Suprapubic skin (tissue), 4 donors: ENCODE measurements around the gene CSTPP1. TPM values are rescaled to one million over a fixed set of nuclear protein-coding genes. Genes with fewer than 3 reads are reported as not detected.

Experiments
- DNase-seq, 2 donors: peaks; one replicate each; pipeline ENCODE4 v3.0.0-alpha.2; 2019; ENCODE audit warnings: low spot score in 2 of 2
- H3K27ac ChIP-seq: fragments of 200-600 bp; sonication (generic); one replicate; pipeline ENCODE4 v1.5.1; 2019
- H3K27me3 ChIP-seq: fragments of 200-600 bp; sonication (generic); one replicate; pipeline ENCODE4 v1.5.1; 2019
- H3K36me3 ChIP-seq: fragments of 200-600 bp; sonication (generic); one replicate; pipeline ENCODE4 v1.5.1; 2019
- H3K4me1 ChIP-seq: fragments of 200-600 bp; sonication (generic); one replicate; pipeline ENCODE4 v1.5.1; 2019
- H3K4me3 ChIP-seq: fragments of 200-600 bp; sonication (generic); one replicate; pipeline ENCODE4 v1.5.1; 2019; ENCODE audit warnings: mild to moderate bottlenecking
- H3K9me3 ChIP-seq: fragments of 200-600 bp; sonication (generic); one replicate; pipeline ENCODE4 v1.5.1; 2019
- EP300 ChIP-seq: sonication (generic); formaldehyde crosslinking; IDR thresholded peaks from one replicate; pipeline ENCODE4 v1.6.1; 2017; ENCODE audit warnings: antibody characterized with exemption
- POLR2A ChIP-seq, 2 donors: fragments of 450-650 bp; IDR thresholded peaks; one replicate each; pipeline ENCODE4 v1.6.1; 2017; ENCODE audit warnings: antibody characterized with exemption in 2 of 2, mild to moderate bottlenecking in 2 of 2, moderate library complexity in 2 of 2
- POLR2AphosphoS5 ChIP-seq, 3 donors: sonication (generic); formaldehyde crosslinking; IDR thresholded peaks; one replicate each; pipeline ENCODE4 v1.6.1; 2017; ENCODE audit warnings: antibody characterized with exemption in 3 of 3
- WGBS: methylation state at CpG from one replicate; pipeline ENCODE4 v1.1.5; 2018; 5-methylcytosine and 5-hydroxymethylcytosine counted together
- total RNA-seq, 4 donors: library from RNA; depleted of rRNA; stranded (reverse); fragments of >200 nt; gene quantifications; one replicate each; pipeline ENCODE4 v1.1.0, GENCODE V29; 2016
- TF ChIP-seq, protein P1 (sequence below), 2 donors: fragments of 200-600 bp in 1 of 2; fragments of 450-650 bp in 1 of 2; sonication (generic) in 1 of 2; IDR thresholded peaks; one replicate each; pipeline ENCODE4 v1.5.1; 2016 to 2019; ENCODE audit warnings: antibody characterized with exemption in 2 of 2, mild to moderate bottlenecking in 1 of 2, moderate library complexity in 1 of 2

CSTPP1 gene
- total RNA-seq, 4 donors from 2014 or later, result 34.9 to 117 (median 48.1) TPM

DNA sequence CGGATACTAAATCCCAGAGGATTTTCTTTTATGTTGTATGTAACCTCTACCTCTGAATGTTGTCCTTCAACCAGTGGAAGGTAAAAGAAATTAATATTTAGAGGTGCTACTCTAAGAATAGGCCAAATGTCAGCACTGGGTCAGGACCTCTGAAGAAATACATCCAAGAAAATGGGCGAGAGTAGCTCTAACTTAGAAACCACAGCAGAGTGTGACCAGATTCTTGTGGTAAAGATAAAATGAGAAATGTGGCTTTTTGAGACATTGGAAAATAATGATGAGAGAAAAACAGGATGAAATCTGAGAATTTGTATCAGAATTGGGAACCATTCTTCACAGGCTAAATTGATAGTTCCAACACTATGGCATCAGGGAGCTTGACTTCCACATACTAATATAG is 63.5 kb downstream of the CSTPP1 start:
- H3K9me3 ChIP-seq, result no peaks in the 10 kb centered on the region
- H3K27ac ChIP-seq, result no peak overlapping the region
- DNase-seq, result no peak
- H3K4me3 ChIP-seq, result no peak overlapping the region
- H3K4me1 ChIP-seq, result peaks cover 28% of the 10 kb centered on the region
- no peaks in the 10 kb centered on the region for H3K27me3 ChIP-seq
- TF ChIP-seq, protein P1, sequence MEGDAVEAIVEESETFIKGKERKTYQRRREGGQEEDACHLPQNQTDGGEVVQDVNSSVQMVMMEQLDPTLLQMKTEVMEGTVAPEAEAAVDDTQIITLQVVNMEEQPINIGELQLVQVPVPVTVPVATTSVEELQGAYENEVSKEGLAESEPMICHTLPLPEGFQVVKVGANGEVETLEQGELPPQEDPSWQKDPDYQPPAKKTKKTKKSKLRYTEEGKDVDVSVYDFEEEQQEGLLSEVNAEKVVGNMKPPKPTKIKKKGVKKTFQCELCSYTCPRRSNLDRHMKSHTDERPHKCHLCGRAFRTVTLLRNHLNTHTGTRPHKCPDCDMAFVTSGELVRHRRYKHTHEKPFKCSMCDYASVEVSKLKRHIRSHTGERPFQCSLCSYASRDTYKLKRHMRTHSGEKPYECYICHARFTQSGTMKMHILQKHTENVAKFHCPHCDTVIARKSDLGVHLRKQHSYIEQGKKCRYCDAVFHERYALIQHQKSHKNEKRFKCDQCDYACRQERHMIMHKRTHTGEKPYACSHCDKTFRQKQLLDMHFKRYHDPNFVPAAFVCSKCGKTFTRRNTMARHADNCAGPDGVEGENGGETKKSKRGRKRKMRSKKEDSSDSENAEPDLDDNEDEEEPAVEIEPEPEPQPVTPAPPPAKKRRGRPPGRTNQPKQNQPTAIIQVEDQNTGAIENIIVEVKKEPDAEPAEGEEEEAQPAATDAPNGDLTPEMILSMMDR (IDR thresholded peaks at IDR 0.05), result no peak
- TF ChIP-seq POLR2A (IDR thresholded peaks at IDR 0.05), result no peak
- TF ChIP-seq EP300, result no peak
- TF ChIP-seq POLR2AphosphoS5 (IDR thresholded peaks at IDR 0.05), result no peak
- WGBS, result 91% methylated on average over 2 of the region's 2 CpGs
- no peaks in the 10 kb centered on the region for H3K36me3 ChIP-seq

DNA sequence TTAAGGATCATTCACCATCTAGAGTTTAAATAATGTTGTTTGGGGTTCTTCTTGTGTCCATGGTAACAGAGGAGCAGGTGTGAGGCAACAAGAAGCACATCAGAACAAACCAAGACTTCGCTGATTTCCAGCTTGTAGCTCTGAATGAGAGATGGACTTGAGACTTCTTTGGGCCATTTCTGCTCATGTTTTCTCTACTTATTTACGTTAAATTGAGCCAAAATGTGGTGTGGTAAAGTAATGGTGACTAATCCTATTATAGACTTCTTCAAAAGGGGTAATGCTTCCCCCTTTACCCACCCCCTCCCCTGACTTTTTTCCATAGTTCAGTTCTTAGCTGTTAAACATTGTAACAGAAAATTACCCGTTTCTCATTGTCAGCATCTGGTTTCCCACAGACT is 65.2 kb downstream of the CSTPP1 start:
- Histone ChIP-seq H3K27me3 (no peaks in the 10 kb centered on the region), H3K4me3 (no peak overlapping the region), H3K27ac (no peak overlapping the region), H3K4me1 (peaks cover 33% of the 10 kb centered on the region), H3K36me3 (no peaks in the 10 kb centered on the region), H3K9me3 (no peaks in the 10 kb centered on the region)
- 75% methylated on average over 3 of the region's 3 CpGs for WGBS
- TF ChIP-seq EP300 (no peak), POLR2AphosphoS5 (IDR thresholded peaks at IDR 0.05) (no peak), POLR2A (IDR thresholded peaks at IDR 0.05) (no peak)
- TF ChIP-seq, protein P1 (IDR thresholded peaks at IDR 0.05), result no peak
- no peak for DNase-seq

DNA sequence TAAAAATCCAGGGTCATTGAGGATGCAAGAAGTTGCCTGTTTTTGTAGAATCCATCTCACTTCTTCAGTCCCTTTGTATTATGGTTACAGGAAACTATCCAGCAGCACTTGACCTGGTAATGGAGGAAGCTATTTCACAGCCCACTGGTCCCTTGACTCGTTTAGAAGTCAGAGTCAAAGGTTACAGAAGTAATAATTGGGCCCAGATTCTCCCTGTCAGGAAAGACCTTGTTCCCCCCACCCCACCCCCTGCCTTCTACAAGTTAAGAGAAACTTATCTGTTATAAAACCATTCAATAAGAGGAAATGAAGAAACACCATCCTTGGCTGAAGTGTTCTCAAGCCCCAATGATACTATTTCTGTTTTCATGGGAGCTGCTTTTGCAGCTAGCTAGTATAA is 65.8 kb downstream of the CSTPP1 start:
- no peak for TF ChIP-seq POLR2A (IDR thresholded peaks at IDR 0.05)
- no peak for TF ChIP-seq EP300
- no peak for TF ChIP-seq POLR2AphosphoS5 (IDR thresholded peaks at IDR 0.05)
- TF ChIP-seq, protein P1 (IDR thresholded peaks at IDR 0.05), result no peak
- no peaks in the 10 kb centered on the region for H3K9me3 ChIP-seq
- peak overlapping the region; percentile 55 for H3K27ac ChIP-seq
- WGBS, result 36% methylated on average over 1 of the region's 1 CpG
- DNase-seq, result no peak
- H3K27me3 ChIP-seq, result no peaks in the 10 kb centered on the region
- no peaks in the 10 kb centered on the region for H3K36me3 ChIP-seq
- H3K4me1 ChIP-seq, result peaks cover 33% of the 10 kb centered on the region
- no peak overlapping the region for H3K4me3 ChIP-seq

- no peak for DNase-seq
- no peak overlapping the region for H3K4me3 ChIP-seq
- H3K27me3 ChIP-seq, result no peaks in the 10 kb centered on the region
- H3K36me3 ChIP-seq, result no peaks in the 10 kb centered on the region
- H3K4me1 ChIP-seq, result peaks cover 33% of the 10 kb centered on the region
- H3K27ac ChIP-seq, result peak overlapping the region; percentile 55
- WGBS, result 36% methylated on average over 3 of the region's 3 CpGs
- H3K9me3 ChIP-seq, result no peaks in the 10 kb centered on the region
- TF ChIP-seq EP300 (no peak), POLR2A (IDR thresholded peaks at IDR 0.05) (no peak)
Measured at GRCh38 chr11:47003180-47003877, 66.8 kb downstream of the CSTPP1 start.

- DNase-seq, result peak; percentile 81 to 83
- Histone ChIP-seq H3K36me3 (no peaks in the 10 kb centered on the region), H3K27me3 (no peaks in the 10 kb centered on the region), H3K9me3 (no peaks in the 10 kb centered on the region), H3K4me3 (no peak overlapping the region), H3K4me1 (peaks cover 33% of the 10 kb centered on the region), H3K27ac (peak overlapping the region; percentile 25)
- TF ChIP-seq EP300 (no peak), POLR2A (IDR thresholded peaks at IDR 0.05) (no peak), POLR2AphosphoS5 (IDR thresholded peaks at IDR 0.05) (peak in 2 of 3 donors; percentile 7 to 67)
- TF ChIP-seq, protein P1 (IDR thresholded peaks at IDR 0.05), result no peak
Measured at GRCh38 chr11:47004595-47005033, 68.1 kb downstream of the CSTPP1 start.
